Measurements from ENCODE around the gene ABCA6.
"Not testable (repeated sequence)": the region's sequence is repeated elsewhere in the genome, so short reads cannot be mapped to it uniquely, and the experiment has no call there.

The ABCA6 gene
- total RNA-seq, result 0 to 1.7 reads per million in 2 donors

GRCh38 chr17:69141431-69142174 lies at the start of gene ABCA6:
TSS of gene ABCA6 (minus strand) at chr17:69141895. CDS start at chr17:69140703, 1,192 bp downstream.
- no peak for DNase-seq

GRCh38 chr17:69188796-69189195 lies 47.1 kb upstream of the ABCA6 start:
- DNase-seq, result no peak

GRCh38 chr17:69188064-69188463 lies 46.4 kb upstream of the ABCA6 start:
- DNase-seq, result no peak

- no peak for DNase-seq
Measured at GRCh38 chr17:69187294-69187693, 45.6 kb upstream of the ABCA6 start.

GRCh38 chr17:69179227-69179952 lies 37.7 kb upstream of the ABCA6 start:
- DNase-seq, result no peak

- DNase-seq, result no peak
Measured at GRCh38 chr17:69176457-69176795, 34.7 kb upstream of the ABCA6 start.

- no peak for DNase-seq
Measured at GRCh38 chr17:69175625-69176456, 34.1 kb upstream of the ABCA6 start.

GRCh38 chr17:69175262-69175624 lies 33.5 kb upstream of the ABCA6 start:
- DNase-seq, result no peak

GRCh38 chr17:69173118-69173517 lies 31.4 kb upstream of the ABCA6 start:
- DNase-seq, result no peak

GRCh38 chr17:69170377-69170776 lies 28.7 kb upstream of the ABCA6 start:
- no peak for DNase-seq

GRCh38 chr17:69168642-69169041 lies 26.9 kb upstream of the ABCA6 start:
- DNase-seq, result not testable (repeated sequence)

GRCh38 chr17:69166957-69167356 lies 25.3 kb upstream of the ABCA6 start:
- DNase-seq, result no peak

GRCh38 chr17:69164206-69164605 lies 22.5 kb upstream of the ABCA6 start:
- no peak for DNase-seq

GRCh38 chr17:69159418-69159817 lies 17.7 kb upstream of the ABCA6 start:
- DNase-seq, result no peak

GRCh38 chr17:69154267-69154666 lies 12.6 kb upstream of the ABCA6 start:
- no peak for DNase-seq

- no peak for DNase-seq
Measured at GRCh38 chr17:69150333-69150732, 8.6 kb upstream of the ABCA6 start.

GRCh38 chr17:69147460-69147859 lies 5.8 kb upstream of the ABCA6 start:
- DNase-seq, result no peak

- no peak for DNase-seq
Measured at GRCh38 chr17:69144331-69145255, 2.9 kb upstream of the ABCA6 start.

GRCh38 chr17:69143683-69144231 lies 2.1 kb upstream of the ABCA6 start:
- no peak for DNase-seq

GRCh38 chr17:69143151-69143550 lies 1.5 kb upstream of the ABCA6 start:
- no peak for DNase-seq

- DNase-seq, result no peak
Measured at GRCh38 chr17:69142175-69142802, 594 bp upstream of the ABCA6 start.

GRCh38 chr17:69134112-69134511 lies 7.6 kb downstream of the ABCA6 start:
- DNase-seq, result no peak

Measured in T-helper 9 cell (primary cell).